ENCODE results near the gene FCAMR. TPM values are rescaled to one million over a fixed set of nuclear protein-coding genes. Genes with fewer than 3 reads are reported as not detected.

The FCAMR gene
- not detected in 2 replicates for total RNA-seq

GRCh38 chr1:206970446-206970845 lies at the start of gene FCAMR:
Gene FCAMR (minus strand): TSS chr1:206970460. CDS start chr1:206970125, 335 bp downstream.

GRCh38 chr1:206946261-206946660 lies 24.0 kb downstream of the FCAMR start, which contains the start of gene PIGR:
Gene PIGR (minus strand): TSS chr1:206946466. CDS start chr1:206940531, 5,935 bp downstream.

GRCh38 chr1:206921772-206922265 lies 48.4 kb downstream of the FCAMR start, which contains the start of gene FCMR:
Gene FCMR (minus strand): TSS chr1:206921941. CDS start chr1:206921854, 87 bp downstream.

Other genes with a start within 250 kb of the FCAMR start
- gene IL19, start 199.7 kb downstream of the FCAMR start, total RNA-seq: not detected in 2 replicates
- gene IL10, start 198.0 kb downstream of the FCAMR start, total RNA-seq: 0.13 TPM in 1 of 2 replicates, not detected in the other
- gene IL20, start 104.8 kb downstream of the FCAMR start, total RNA-seq: not detected in 2 replicates
- not detected in 2 replicates for gene IL24, start 73.0 kb downstream of the FCAMR start, total RNA-seq
- 0.12 TPM in 1 of 2 replicates, not detected in the other for gene FCMR, start 48.5 kb downstream of the FCAMR start, total RNA-seq
- not detected in 2 replicates for gene PIGR, start 24.0 kb downstream of the FCAMR start, total RNA-seq
- under 0.01 TPM in 1 of 2 replicates, not detected in the other for gene C1orf116, start 62.3 kb upstream of the FCAMR start, total RNA-seq
- gene YOD1, start 80.7 kb upstream of the FCAMR start, total RNA-seq: 5.4 and 6.2 TPM in 2 replicates
- gene PFKFB2, start 82.8 kb upstream of the FCAMR start, total RNA-seq: 8.3 and 10.3 TPM in 2 replicates
- not detected in 2 replicates for gene C4BPB, start 118.4 kb upstream of the FCAMR start, total RNA-seq
- gene C4BPA, start 133.8 kb upstream of the FCAMR start, total RNA-seq: not detected in 2 replicates

Measured in aortic smooth muscle cell (primary cell).